Hypothalamus (tissue), 51 donors: ENCODE results near the gene RBM19.

Source experiments
- DNase-seq, 51 donors: peaks; one replicate each; lab custom pipeline; 2025; lab: John Stamatoyannopoulos, UW

Gene RBM19

GRCh38 chr12:113889891-113890581 is 76.1 kb downstream of the RBM19 start:
- DNase-seq = peak in 22 of 51 donors; percentile 7 to 61 (median 28)

- DNase-seq = peak in 2 of 51 donors; percentile 4 to 9
Observed at GRCh38 chr12:113889076-113889475, 77.0 kb downstream of the RBM19 start.

- DNase-seq = no peak
Observed at GRCh38 chr12:113888435-113888834, 77.7 kb downstream of the RBM19 start.

GRCh38 chr12:113887906-113888305 is 78.2 kb downstream of the RBM19 start:
- no peak for DNase-seq

- DNase-seq = no peak
Observed at GRCh38 chr12:113886721-113887120, 79.4 kb downstream of the RBM19 start.

- DNase-seq = no peak
Observed at GRCh38 chr12:113884392-113884791, 81.7 kb downstream of the RBM19 start.

GRCh38 chr12:113882690-113883089 is 83.4 kb downstream of the RBM19 start:
- no peak for DNase-seq

- DNase-seq = peak in 7 of 51 donors; percentile 16 to 48 (median 25)
Observed at GRCh38 chr12:113880988-113881962, 84.8 kb downstream of the RBM19 start.

- no peak for DNase-seq
Observed at GRCh38 chr12:113880326-113880725, 85.8 kb downstream of the RBM19 start.

GRCh38 chr12:113879658-113880057 is 86.5 kb downstream of the RBM19 start:
- no peak for DNase-seq

GRCh38 chr12:113877607-113878006 is 88.5 kb downstream of the RBM19 start:
- DNase-seq = no peak

GRCh38 chr12:113876160-113876559 is 90.0 kb downstream of the RBM19 start:
- no peak for DNase-seq

- peak in 1 of 51 donors; percentile 5 for DNase-seq
Observed at GRCh38 chr12:113875691-113876090, 90.4 kb downstream of the RBM19 start.

GRCh38 chr12:113874999-113875561 is 91.0 kb downstream of the RBM19 start:
- DNase-seq = peak in 5 of 51 donors; percentile 16 to 45 (median 28)

- no peak for DNase-seq
Observed at GRCh38 chr12:113874326-113874725, 91.8 kb downstream of the RBM19 start.

GRCh38 chr12:113873740-113874139 is 92.4 kb downstream of the RBM19 start:
- DNase-seq = no peak

- no peak for DNase-seq
Observed at GRCh38 chr12:113870890-113871289, 95.2 kb downstream of the RBM19 start.

- DNase-seq = peak in 1 of 51 donors; percentile 21
Observed at GRCh38 chr12:113870035-113870434, 96.1 kb downstream of the RBM19 start.

GRCh38 chr12:113868365-113868764 is 97.8 kb downstream of the RBM19 start:
- DNase-seq = no peak

- no peak for DNase-seq
Observed at GRCh38 chr12:113867258-113867657, 98.9 kb downstream of the RBM19 start.

GRCh38 chr12:113866496-113866895 is 99.6 kb downstream of the RBM19 start:
- DNase-seq = no peak
